ENCODE results near the gene CNTNAP5.

CNTNAP5 gene

GRCh38 chr2:124039762-124040291 is 14.7 kb downstream of the CNTNAP5 start:
- no peak for TF ChIP-seq ZNF274 (IDR thresholded peaks at IDR 0.05; ENCODE audit: low read depth, low read length)
- H3K4me3 ChIP-seq (ENCODE audit: low read length), result no peak overlapping the region

GRCh38 chr2:124045894-124046293 is 20.8 kb downstream of the CNTNAP5 start:
- no peak overlapping the region for H3K4me3 ChIP-seq (ENCODE audit: low read length)
- TF ChIP-seq ZNF274 (IDR thresholded peaks at IDR 0.05; ENCODE audit: low read depth, low read length), result no peak

DNA sequence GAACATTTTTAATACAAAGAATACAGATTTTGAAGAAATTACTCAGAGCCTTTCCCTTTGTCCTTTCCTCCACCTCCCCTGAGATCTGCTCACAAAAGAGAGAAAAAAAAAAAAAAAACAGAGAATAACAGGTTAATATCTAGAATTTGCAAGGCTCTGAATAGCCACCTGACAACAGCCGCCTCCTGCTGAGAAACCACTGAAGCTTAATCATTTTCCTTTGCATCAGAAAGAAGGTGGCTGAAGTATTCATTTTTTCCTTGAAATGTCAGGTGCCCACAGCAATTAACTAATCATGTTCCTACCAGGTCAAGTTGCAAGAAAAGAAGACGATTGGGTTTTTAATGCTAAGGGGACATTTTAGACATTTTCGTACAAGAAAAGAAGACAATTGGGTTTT is 21.2 kb downstream of the CNTNAP5 start:
- TF ChIP-seq ZNF274 (IDR thresholded peaks at IDR 0.05; ENCODE audit: low read depth, low read length), result no peak
- no peak overlapping the region for H3K4me3 ChIP-seq (ENCODE audit: low read length)

DNA sequence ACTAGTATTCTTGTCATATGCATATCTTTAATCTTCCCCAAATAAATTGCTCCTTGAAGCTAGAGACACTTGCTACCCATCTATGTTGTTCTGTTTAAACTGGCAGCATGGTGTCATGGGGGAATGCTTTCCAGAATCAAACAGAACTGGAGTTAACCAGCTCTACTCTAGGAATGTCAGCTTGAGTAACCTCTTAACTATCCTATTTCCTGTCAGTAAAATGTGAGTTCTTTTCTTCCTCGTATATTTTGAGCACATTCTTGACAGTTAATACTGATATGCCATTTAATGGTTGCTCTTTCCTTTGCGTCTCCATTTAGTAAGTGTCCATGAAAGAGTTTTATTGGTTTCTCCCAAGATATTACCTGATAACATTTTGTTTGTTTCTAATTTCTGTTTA is 23.0 kb downstream of the CNTNAP5 start:
- TF ChIP-seq ZNF274 (IDR thresholded peaks at IDR 0.05; ENCODE audit: low read depth, low read length), result no peak
- no peak overlapping the region for H3K4me3 ChIP-seq (ENCODE audit: low read length)

DNA sequence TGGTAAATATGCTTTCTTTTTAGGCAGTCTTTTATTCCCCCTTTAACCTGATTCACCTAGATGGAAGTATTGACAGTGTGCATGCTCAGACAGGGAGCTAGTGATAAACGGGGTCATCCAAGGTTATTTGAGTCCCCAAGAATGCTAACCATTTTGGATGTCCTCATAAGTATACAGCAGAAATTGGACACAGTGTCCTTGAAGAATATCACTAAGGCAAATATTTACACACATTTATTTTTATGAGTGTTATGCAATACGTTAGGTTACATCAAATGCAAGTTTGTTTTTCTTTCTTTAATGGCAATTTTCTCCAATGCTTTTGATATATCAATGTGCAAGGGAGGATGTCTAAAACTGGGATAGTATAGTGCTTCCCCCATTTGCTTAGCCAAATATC is 23.6 kb downstream of the CNTNAP5 start:
- no peak overlapping the region for H3K4me3 ChIP-seq (ENCODE audit: low read length)
- TF ChIP-seq ZNF274 (IDR thresholded peaks at IDR 0.05; ENCODE audit: low read depth, low read length), result no peak

- no peak overlapping the region for H3K4me3 ChIP-seq (ENCODE audit: low read length)
- no peak for TF ChIP-seq ZNF274 (IDR thresholded peaks at IDR 0.05; ENCODE audit: low read depth, low read length)
Observed at GRCh38 chr2:124049136-124049535, 24.0 kb downstream of the CNTNAP5 start.

DNA sequence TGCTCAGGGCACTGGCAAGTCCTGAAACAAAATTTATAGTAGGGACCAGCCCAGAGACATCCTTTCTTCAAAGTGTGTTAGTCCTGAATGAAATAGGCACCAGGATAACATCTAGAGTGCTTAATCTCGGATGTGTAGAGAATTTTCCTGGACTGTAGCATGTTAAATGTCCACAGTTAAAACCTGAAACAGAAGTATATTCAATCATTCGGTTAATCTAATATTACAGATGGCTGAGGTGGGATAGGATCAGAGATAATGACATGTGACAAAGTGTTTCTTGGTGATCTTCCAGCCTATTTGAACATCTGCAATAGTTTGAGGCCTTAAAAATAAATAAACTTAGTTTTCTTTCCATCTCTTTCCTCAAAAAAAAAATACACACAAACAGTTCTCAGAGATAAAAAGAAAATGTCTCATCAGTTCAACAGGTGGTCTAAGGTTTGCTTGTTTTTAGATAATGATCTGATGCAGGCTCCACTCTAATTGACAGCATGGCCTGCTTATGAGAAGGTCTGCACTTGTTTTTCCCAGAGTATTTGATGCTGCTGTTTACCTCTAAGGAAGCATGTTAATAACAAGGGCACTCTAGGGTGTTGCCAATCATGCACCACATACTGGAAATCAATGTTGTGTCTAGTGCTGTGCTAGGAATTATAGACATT is 25.9 kb downstream of the CNTNAP5 start:
- TF ChIP-seq ZNF274 (IDR thresholded peaks at IDR 0.05; ENCODE audit: low read depth, low read length), result no peak
- H3K4me3 ChIP-seq (ENCODE audit: low read length), result no peak overlapping the region

DNA sequence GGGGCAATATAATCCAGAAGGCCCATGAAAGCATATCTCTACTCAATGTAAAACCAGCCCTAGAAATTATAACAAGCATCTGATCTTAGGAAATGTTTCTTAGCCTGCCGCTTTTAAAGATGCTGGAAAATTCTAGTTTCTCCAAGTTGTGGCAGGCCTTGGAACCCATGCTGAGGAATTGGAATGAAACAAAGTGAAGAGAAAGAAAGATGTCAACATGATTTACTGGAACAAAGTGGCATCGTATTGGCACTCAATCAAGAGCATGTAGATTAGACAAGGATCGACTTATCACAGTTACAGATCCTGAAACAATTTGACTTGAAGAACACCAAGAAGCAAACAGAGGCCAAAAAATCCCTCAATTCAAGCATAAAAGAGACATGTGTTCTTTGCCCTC is 28.7 kb downstream of the CNTNAP5 start:
- TF ChIP-seq ZNF274 (IDR thresholded peaks at IDR 0.05; ENCODE audit: low read depth, low read length), result no peak
- H3K4me3 ChIP-seq (ENCODE audit: low read length), result no peak overlapping the region

GRCh38 chr2:124063596-124063995 is 38.5 kb downstream of the CNTNAP5 start:
- TF ChIP-seq ZNF274 (IDR thresholded peaks at IDR 0.05; ENCODE audit: low read depth, low read length), result no peak
- no peak overlapping the region for H3K4me3 ChIP-seq (ENCODE audit: low read length)

DNA sequence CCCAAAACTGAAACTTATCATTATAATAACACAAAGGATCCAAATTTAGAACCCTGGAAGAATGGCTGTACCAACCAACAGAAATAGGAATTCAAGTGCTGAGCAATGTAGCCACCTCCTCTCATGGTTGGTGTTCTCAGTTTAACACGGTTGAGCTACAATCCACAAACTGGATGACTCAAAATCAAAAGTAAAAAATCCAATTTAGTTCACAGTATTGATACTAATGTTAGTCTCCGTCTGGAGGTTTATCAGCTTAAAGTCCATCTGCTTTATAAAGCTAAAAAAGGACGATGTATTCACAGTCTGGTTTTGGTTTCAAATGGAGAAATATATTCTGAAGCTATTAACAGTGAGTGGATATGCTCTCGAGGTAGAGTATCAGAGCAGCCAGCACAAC is 40.5 kb downstream of the CNTNAP5 start:
- no peak overlapping the region for H3K4me3 ChIP-seq (ENCODE audit: low read length)
- no peak for TF ChIP-seq ZNF274 (IDR thresholded peaks at IDR 0.05; ENCODE audit: low read depth, low read length)

GRCh38 chr2:124066776-124067175 is 41.7 kb downstream of the CNTNAP5 start:
- no peak overlapping the region for H3K4me3 ChIP-seq (ENCODE audit: low read length)
- TF ChIP-seq ZNF274 (IDR thresholded peaks at IDR 0.05; ENCODE audit: low read depth, low read length), result no peak

DNA sequence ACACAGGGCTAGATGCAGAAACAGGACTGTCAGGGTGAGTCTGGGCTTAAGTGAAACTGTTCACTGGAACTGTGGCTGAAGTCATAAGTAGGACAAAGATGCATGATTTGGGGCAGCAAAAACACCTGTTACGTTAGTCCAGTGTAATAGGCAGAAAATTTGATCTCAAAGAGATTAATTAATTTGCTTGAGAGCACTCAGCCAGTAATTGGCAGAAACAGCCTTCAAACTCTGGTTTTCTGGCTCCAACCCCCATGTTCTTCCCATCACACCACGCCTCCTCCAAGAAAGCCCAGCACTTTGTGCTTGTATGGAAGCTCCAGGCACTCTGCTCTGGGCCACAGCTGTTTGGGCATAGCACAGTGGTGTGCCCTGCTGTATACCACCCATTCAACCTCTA is 54.0 kb downstream of the CNTNAP5 start:
- no peak overlapping the region for H3K4me3 ChIP-seq (ENCODE audit: low read length)
- TF ChIP-seq ZNF274 (IDR thresholded peaks at IDR 0.05; ENCODE audit: low read depth, low read length), result no peak

- H3K4me3 ChIP-seq (ENCODE audit: low read length), result no peak overlapping the region
- TF ChIP-seq ZNF274 (IDR thresholded peaks at IDR 0.05; ENCODE audit: low read depth, low read length), result no peak
Observed at GRCh38 chr2:124080281-124081153, 55.4 kb downstream of the CNTNAP5 start.

GRCh38 chr2:124081154-124081716 is 56.1 kb downstream of the CNTNAP5 start:
- H3K4me3 ChIP-seq (ENCODE audit: low read length), result no peak overlapping the region
- TF ChIP-seq ZNF274 (IDR thresholded peaks at IDR 0.05; ENCODE audit: low read depth, low read length), result no peak

DNA sequence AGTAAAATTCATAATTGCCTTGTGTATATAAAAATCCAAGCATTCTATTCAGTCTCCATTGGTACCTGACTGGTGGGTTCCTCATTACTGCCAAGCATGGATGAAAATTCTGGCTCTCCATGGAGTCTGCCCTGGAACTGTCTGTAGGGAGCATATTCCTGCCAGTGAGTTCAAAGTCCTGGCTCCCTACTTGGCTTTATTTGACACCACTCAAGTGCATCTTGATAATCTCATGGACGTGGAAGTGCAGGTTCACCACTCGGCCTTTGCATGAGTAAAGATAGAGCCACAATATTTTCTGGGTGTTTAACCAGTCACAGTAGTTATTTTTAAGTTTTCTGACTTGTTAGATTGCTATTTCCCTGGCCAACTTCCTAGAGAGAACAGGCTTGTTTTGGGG is 63.5 kb downstream of the CNTNAP5 start:
- no peak overlapping the region for H3K4me3 ChIP-seq (ENCODE audit: low read length)
- TF ChIP-seq ZNF274 (IDR thresholded peaks at IDR 0.05; ENCODE audit: low read depth, low read length), result no peak
